Esophagus muscularis mucosa (tissue), 3 donors: Measurements from ENCODE around the gene PPP6C.

Experiments used
- CTCF ChIP-seq, 3 experiments: fragments of 200-600 bp in 2 of 3; fragments of 450-650 bp in 1 of 3; sonication (generic) in 2 of 3; IDR thresholded peaks; one replicate each; pipeline ENCODE4 v1.5.1; 2017 to 2019; ENCODE audit warnings: antibody characterized with exemption in 3 of 3, mild to moderate bottlenecking in 2 of 3, moderate library complexity in 1 of 3
- POLR2AphosphoS5 ChIP-seq, 2 donors: sonication (generic); formaldehyde crosslinking; IDR thresholded peaks; one replicate each; pipeline ENCODE4 v1.6.1; 2017; ENCODE audit warnings: antibody characterized with exemption in 2 of 2

DNA sequence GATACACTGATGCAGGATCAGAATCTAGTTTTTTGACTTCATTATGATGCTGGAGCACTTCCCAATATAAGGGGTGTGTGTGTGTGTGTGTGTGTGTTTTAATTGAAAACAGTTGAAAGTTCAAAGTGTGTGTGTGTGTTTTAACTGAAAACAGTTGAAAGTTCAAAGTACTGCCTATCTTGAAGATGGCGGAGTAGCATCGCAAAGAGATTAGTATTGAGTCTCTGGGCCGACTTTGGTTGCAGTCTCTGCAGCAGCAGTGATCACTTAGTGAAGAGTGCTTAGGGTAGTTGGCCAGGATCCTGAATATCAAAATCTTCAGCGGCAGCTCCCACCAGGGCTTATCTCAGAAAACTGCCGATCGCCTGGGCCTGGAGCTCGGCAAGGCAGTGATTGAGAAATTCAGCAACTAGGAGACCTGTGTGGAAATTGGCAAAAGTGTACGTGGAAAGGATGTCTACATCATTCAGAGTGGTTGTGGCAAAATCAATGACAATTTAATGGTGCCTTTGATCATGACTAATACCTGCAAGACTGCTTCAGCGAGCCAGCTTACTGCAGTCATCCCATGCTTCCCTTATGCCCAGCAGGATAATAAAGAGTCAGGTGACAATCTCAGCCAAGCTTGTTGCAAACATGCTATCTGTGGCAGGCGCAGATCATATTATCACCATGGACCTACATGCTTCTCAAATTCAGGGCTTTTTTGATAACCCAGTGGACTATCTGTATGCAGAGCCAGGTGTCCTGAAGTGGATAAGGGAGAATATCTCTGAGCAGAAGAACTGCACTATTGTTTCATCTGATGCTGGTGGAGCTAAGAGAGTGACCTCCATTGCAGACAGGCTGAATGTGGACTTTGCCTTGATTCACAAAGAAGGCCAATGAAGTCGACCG, 39.0 kb downstream of the PPP6C start:
- TF ChIP-seq CTCF (IDR thresholded peaks at IDR 0.05) (no peak), POLR2AphosphoS5 (IDR thresholded peaks at IDR 0.05) (no peak)
